Measurements from ENCODE around the gene SLFN14. TPM values are rescaled to one million over a fixed set of nuclear protein-coding genes. Genes with fewer than 3 reads are reported as not detected.
"Not testable (repeated sequence)": the region's sequence is repeated elsewhere in the genome, so short reads cannot be mapped to it uniquely, and the experiment has no call there.

Gene SLFN14
- total RNA-seq, 2 donors from 2014 or later: not detected

- no peak for DNase-seq
- ATAC-seq: no peak
- TF ChIP-seq POLR2A (IDR thresholded peaks at IDR 0.05): no peak
- TF ChIP-seq CTCF (IDR thresholded peaks at IDR 0.05): no peak
- H3K9me3 ChIP-seq: no peaks in the 10 kb centered on the region
- no peaks in the 10 kb centered on the region for H3K4me1 ChIP-seq
- intact Hi-C loops (cut with DNase I): loop anchor here (10.0 kb wide), 1 partner anchor 366 kb away; no protein-coding TSS in a partner anchor
- no peak overlapping the region for H3K4me3 ChIP-seq
- no peaks in the 10 kb centered on the region for H3K36me3 ChIP-seq (replicated peaks in 1 of 2; ENCODE audit: insufficient read depth in 1 of 2, low read depth in 2 of 2)
- 51% methylated on average over 1 of the region's 1 CpG for WGBS, 2 donors
- H3K27me3 ChIP-seq: no peaks in the 10 kb centered on the region
- H3K27ac ChIP-seq: no peak overlapping the region
These were observed 29.5 kb downstream of the SLFN14 start for GRCh38 chr17:35531160-35531559.

- Histone ChIP-seq H3K36me3 (replicated peaks in 1 of 2; ENCODE audit: insufficient read depth in 1 of 2, low read depth in 2 of 2) (no peaks in the 10 kb centered on the region), H3K9me3 (no peaks in the 10 kb centered on the region), H3K27ac (no peak overlapping the region), H3K27me3 (no peaks in the 10 kb centered on the region), H3K4me1 (no peaks in the 10 kb centered on the region), H3K4me3 (no peak overlapping the region)
- TF ChIP-seq POLR2A (IDR thresholded peaks at IDR 0.05): no peak
- ATAC-seq (no peak), DNase-seq (no peak)
- intact Hi-C loops (cut with DNase I): loop anchor here (10.0 kb wide), 1 partner anchor 365 kb away; no protein-coding TSS in a partner anchor
- 70 to 73% methylated on average over 8 of the region's 8 CpGs for WGBS, 2 donors
These were observed 30.8 kb downstream of the SLFN14 start for GRCh38 chr17:35529866-35530265.

GRCh38 chr17:35529326-35529725 lies 31.3 kb downstream of the SLFN14 start:
- H3K4me3 ChIP-seq; ATAC-seq; intact Hi-C loops (cut with DNase I): not testable (repeated sequence)

GRCh38 chr17:35523296-35523695 lies 37.3 kb downstream of the SLFN14 start:
- 53 to 80% methylated on average over 4 of the region's 4 CpGs for WGBS, 2 donors
- Histone ChIP-seq H3K9me3 (no peaks in the 10 kb centered on the region), H3K27ac (no peak overlapping the region), H3K36me3 (replicated peaks in 1 of 2; ENCODE audit: insufficient read depth in 1 of 2, low read depth in 2 of 2) (no peaks in the 10 kb centered on the region), H3K27me3 (no peaks in the 10 kb centered on the region), H3K4me3 (no peak overlapping the region), H3K4me1 (no peaks in the 10 kb centered on the region)
- ATAC-seq (no peak), DNase-seq (no peak)
- intact Hi-C loops (cut with DNase I): no loop called here
- TF ChIP-seq POLR2A (IDR thresholded peaks at IDR 0.05) (no peak), CTCF (IDR thresholded peaks at IDR 0.05) (no peak)

More at GRCh38 chr17:35529326-35529725, 31.3 kb downstream of the SLFN14 start:
- H3K4me1 ChIP-seq; H3K9me3 ChIP-seq; H3K27ac ChIP-seq; DNase-seq; H3K27me3 ChIP-seq; H3K36me3 ChIP-seq (replicated peaks in 1 of 2; ENCODE audit: insufficient read depth in 1 of 2, low read depth in 2 of 2): not testable (repeated sequence)
- 75% methylated on average over 1 of the region's 1 CpG for WGBS, 2 donors

- 37 to 43% methylated on average over 5 of the region's 5 CpGs for WGBS, 2 donors
- H3K27ac ChIP-seq; H3K27me3 ChIP-seq; H3K4me1 ChIP-seq; H3K36me3 ChIP-seq (replicated peaks in 1 of 2; ENCODE audit: insufficient read depth in 1 of 2, low read depth in 2 of 2); intact Hi-C loops (cut with DNase I); H3K4me3 ChIP-seq; H3K9me3 ChIP-seq; ATAC-seq: not testable (repeated sequence)
- DNase-seq: peak in 1 of 4 donors; percentile 10
These were observed 38.9 kb downstream of the SLFN14 start for GRCh38 chr17:35521654-35522256.

- Histone ChIP-seq H3K9me3 (peaks cover 0 to 5% (median 0%) of the 10 kb centered on the region in 3 donors), H3K36me3 (replicated peaks in 1 of 2; ENCODE audit: insufficient read depth in 1 of 2, low read depth in 2 of 2) (no peaks in the 10 kb centered on the region), H3K4me3 (no peak overlapping the region), H3K4me1 (no peaks in the 10 kb centered on the region), H3K27ac (no peak overlapping the region), H3K27me3 (no peaks in the 10 kb centered on the region)
- WGBS, 2 donors: 79 to 88% methylated on average over 1 of the region's 1 CpG
- ATAC-seq (no peak), DNase-seq (no peak)
- no peak for TF ChIP-seq CTCF (IDR thresholded peaks at IDR 0.05)
- no peak for TF ChIP-seq POLR2A (IDR thresholded peaks at IDR 0.05)
- intact Hi-C loops (cut with DNase I): no loop called here
These were observed 39.5 kb downstream of the SLFN14 start for GRCh38 chr17:35521150-35521549.
